Left lung (tissue), 10 donors: Measurements from ENCODE around the gene ALAS1. TPM values are rescaled to one million over a fixed set of nuclear protein-coding genes. Genes with fewer than 3 reads are reported as not detected.

Source experiments
- ATAC-seq: fragments of 200-7000 bp; cut with Tn5 transposase; one replicate; pipeline ENCODE4 v1.9.1; 2020; ENCODE audit warnings: moderate library complexity
- DNase-seq, 4 donors: peaks; one replicate each; pipeline ENCODE4 v3.0.0-alpha.2; 2013 to 2020
- H3K27ac ChIP-seq, 2 donors: fragments of 200-600 bp; sonication (generic) in 1 of 2; one replicate each; pipeline versions ENCODE4 v1.5.0 to v1.8.0; 2020 to 2021
- H3K27me3 ChIP-seq, 2 donors: fragments of 200-600 bp; sonication (generic) in 1 of 2; one replicate each; pipeline versions ENCODE4 v1.5.0 to v1.8.0; 2020 to 2021
- H3K36me3 ChIP-seq, 2 donors: fragments of 200-600 bp; sonication (generic) in 1 of 2; one replicate each; pipeline versions ENCODE4 v1.5.0 to v1.8.0; 2020 to 2021
- H3K4me1 ChIP-seq, 2 donors: fragments of 200-600 bp; one replicate each; pipeline ENCODE4 v1.8.0; 2021
- H3K4me3 ChIP-seq, 2 donors: fragments of 200-600 bp; sonication (generic) in 1 of 2; one replicate each; pipeline versions ENCODE4 v1.5.0 to v1.8.0; 2020 to 2021; ENCODE audit warnings: mild to moderate bottlenecking in 1 of 2
- H3K9me3 ChIP-seq, 2 donors: fragments of 200-600 bp; sonication (generic) in 1 of 2; one replicate each; pipeline versions ENCODE4 v1.5.0 to v1.8.0; 2020 to 2021
- intact Hi-C, 2 donors: fragments of 100-400 bp; cut with DNase I; formaldehyde crosslinking; loops; one replicate each; pipeline versions ENCODE4 v1.11.2 to v1.14.2; 2022
- polyA plus RNA-seq, 6 donors: library from polyadenylated mRNA; unstranded; fragments of 120-200 nt; gene quantifications; one replicate each; pipeline ENCODE4 v1.2.1, GENCODE V29; 2013; ENCODE audit not compliant: insufficient read length in 6 of 6
- total RNA-seq, 2 donors: library from RNA; stranded (reverse); fragmentation: NEBNext Ultra II Directional; extraction: Animal tissue kit (Norgen Biotek cat#: 25700); gene quantifications; one replicate each; pipeline ENCODE4 v1.2.1, GENCODE V29; 2021
- TF ChIP-seq, protein P1 (sequence below), 2 donors: fragments of 200-600 bp; sonication (generic) in 1 of 2; IDR thresholded peaks; one replicate each; pipeline versions ENCODE4 v1.5.0 to v1.8.0; 2021; ENCODE audit warnings: antibody characterized with exemption in 2 of 2
- donor health status: DM: no; HTN: yes; CAD: no.
- donor health status: DM: no; HTN: no; CAD: no.

The ALAS1 gene
- total and polyA plus RNA-seq, 8 donors = 31.6 to 70.1 (median 44.2) TPM

DNA sequence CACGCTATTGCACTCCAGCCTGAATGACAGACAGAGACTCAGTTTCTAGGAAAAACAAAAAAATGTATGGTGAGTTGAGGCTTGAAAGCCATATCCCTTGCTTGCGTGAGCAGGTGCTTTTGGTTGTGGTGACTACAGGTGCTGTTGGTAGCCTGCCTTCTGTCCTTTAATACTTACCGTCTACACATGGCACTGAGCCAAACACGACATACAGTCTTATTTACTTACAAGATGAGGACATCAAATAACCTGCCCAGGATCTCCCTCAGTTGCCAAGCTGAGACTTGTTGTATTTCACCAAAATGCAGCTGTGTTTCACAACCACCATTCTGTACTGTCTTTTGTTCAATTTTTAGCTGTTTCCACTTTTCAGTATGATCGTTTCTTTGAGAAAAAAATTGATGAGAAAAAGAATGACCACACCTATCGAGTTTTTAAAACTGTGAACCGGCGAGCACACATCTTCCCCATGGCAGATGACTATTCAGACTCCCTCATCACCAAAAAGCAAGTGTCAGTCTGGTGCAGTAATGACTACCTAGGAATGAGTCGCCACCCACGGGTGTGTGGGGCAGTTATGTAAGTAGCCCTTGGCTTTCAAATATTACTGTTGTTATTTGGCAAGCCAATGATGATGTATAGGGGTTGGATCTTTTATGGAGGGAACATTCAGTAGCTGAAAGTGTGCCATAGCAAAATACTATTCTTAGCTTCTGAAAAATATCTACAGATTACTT lies 6.5 kb downstream of the ALAS1 start:
- DNase-seq (no peak), ATAC-seq (no peak)
- Histone ChIP-seq H3K27me3 (no peaks in the 10 kb centered on the region), H3K27ac (peak overlapping the region in 1 of 2 donors; percentile 86), H3K9me3 (no peaks in the 10 kb centered on the region), H3K36me3 (peaks cover 0 to 83% of the 10 kb centered on the region in 2 donors), H3K4me3 (no peak overlapping the region), H3K4me1 (peaks cover 20 to 72% of the 10 kb centered on the region in 2 donors)
- intact Hi-C loops = no loop called here
- TF ChIP-seq, protein P1, sequence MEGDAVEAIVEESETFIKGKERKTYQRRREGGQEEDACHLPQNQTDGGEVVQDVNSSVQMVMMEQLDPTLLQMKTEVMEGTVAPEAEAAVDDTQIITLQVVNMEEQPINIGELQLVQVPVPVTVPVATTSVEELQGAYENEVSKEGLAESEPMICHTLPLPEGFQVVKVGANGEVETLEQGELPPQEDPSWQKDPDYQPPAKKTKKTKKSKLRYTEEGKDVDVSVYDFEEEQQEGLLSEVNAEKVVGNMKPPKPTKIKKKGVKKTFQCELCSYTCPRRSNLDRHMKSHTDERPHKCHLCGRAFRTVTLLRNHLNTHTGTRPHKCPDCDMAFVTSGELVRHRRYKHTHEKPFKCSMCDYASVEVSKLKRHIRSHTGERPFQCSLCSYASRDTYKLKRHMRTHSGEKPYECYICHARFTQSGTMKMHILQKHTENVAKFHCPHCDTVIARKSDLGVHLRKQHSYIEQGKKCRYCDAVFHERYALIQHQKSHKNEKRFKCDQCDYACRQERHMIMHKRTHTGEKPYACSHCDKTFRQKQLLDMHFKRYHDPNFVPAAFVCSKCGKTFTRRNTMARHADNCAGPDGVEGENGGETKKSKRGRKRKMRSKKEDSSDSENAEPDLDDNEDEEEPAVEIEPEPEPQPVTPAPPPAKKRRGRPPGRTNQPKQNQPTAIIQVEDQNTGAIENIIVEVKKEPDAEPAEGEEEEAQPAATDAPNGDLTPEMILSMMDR (IDR thresholded peaks at IDR 0.05) = no peak

DNA sequence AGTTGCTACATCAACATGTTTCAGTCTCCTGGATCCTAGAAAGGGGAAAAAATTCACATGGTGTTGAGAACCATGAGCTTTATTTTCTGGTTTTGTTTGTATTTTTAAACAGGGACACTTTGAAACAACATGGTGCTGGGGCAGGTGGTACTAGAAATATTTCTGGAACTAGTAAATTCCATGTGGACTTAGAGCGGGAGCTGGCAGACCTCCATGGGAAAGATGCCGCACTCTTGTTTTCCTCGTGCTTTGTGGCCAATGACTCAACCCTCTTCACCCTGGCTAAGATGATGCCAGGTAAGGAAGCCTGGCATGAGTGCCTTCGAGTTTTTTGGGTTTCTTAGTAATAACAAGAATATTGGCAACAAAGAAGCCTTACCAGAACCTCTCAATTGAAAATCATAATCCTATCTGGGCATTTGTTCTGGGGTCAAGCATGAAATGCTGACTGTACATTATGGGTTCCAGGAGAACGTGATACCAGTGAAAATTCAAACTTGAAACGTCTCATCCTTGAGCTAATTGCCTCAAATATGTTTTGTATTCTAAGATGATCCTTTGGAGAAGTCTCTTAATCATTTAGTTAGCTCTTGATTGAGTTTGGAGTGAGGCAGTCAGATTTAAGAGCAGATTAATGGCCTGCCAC lies 7.9 kb downstream of the ALAS1 start:
- Histone ChIP-seq H3K27me3 (no peaks in the 10 kb centered on the region), H3K27ac (peak overlapping the region in 1 of 2 donors; percentile 86), H3K36me3 (peaks cover 4 to 86% of the 10 kb centered on the region in 2 donors), H3K4me3 (no peak overlapping the region), H3K9me3 (no peaks in the 10 kb centered on the region), H3K4me1 (peaks cover 8 to 72% of the 10 kb centered on the region in 2 donors)
- peak in 2 of 4 donors; percentile 34 to 62 for DNase-seq
- TF ChIP-seq, protein P1 (IDR thresholded peaks at IDR 0.05) = no peak
- peak; percentile 43 for ATAC-seq
- intact Hi-C loops = no loop called here

DNA sequence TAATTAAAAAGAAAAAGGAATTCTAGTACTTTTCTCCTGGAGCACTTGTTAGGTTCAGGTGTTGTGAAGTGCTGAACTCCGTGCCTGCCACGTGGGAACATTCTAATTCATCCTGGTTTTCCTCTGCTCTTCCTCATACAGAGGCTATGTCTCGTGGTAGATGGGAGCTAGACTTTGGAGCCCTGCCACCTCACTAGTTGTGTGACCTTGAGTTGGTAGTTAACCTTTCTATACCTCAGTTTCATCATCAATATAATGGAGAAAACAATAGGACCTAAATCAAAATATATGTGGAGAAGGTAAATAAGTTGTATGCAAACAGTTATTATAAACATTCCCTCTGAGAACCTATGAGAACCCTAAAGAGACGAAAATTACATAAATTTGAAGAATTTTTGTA lies 10.6 kb downstream of the ALAS1 start:
- intact Hi-C loops = no loop called here
- TF ChIP-seq, protein P1 (IDR thresholded peaks at IDR 0.05) = no peak
- DNase-seq (no peak), ATAC-seq (no peak)
- Histone ChIP-seq H3K27ac (peak overlapping the region in 1 of 2 donors; percentile 80), H3K4me3 (no peak overlapping the region), H3K27me3 (no peaks in the 10 kb centered on the region), H3K4me1 (peaks cover 0 to 56% of the 10 kb centered on the region in 2 donors), H3K36me3 (peaks cover 8 to 100% of the 10 kb centered on the region in 2 donors), H3K9me3 (no peaks in the 10 kb centered on the region)

DNA sequence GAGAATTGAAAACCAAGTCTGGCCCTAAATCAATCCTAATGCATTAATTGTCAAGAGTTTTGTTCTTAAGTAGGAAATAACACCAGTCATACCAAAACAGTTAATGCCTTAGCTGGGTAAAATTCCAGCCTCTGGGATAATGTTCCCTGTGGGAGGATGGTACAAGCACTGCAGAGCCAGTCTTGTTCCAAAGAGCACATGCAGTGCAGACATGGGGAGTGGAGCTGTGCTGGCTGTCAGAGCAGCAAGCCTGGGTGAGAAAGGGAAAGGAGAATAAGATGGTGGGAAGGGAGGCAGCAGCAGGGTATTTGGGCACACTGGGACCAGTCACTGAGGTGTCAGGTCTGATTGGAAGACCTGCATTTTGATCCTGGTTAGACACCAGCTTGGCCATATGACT lies 12.1 kb downstream of the ALAS1 start:
- no peaks in the 10 kb centered on the region for H3K9me3 ChIP-seq
- DNase-seq (no peak), ATAC-seq (no peak)
- no peak overlapping the region for H3K4me3 ChIP-seq
- intact Hi-C loops = no loop called here
- H3K27me3 ChIP-seq = no peaks in the 10 kb centered on the region
- TF ChIP-seq, protein P1 (IDR thresholded peaks at IDR 0.05) = no peak
- H3K36me3 ChIP-seq = peaks cover 12 to 100% of the 10 kb centered on the region in 2 donors
- peak overlapping the region; percentile 50 to 80 for H3K27ac ChIP-seq
- peaks cover 0 to 41% of the 10 kb centered on the region in 2 donors for H3K4me1 ChIP-seq

DNA sequence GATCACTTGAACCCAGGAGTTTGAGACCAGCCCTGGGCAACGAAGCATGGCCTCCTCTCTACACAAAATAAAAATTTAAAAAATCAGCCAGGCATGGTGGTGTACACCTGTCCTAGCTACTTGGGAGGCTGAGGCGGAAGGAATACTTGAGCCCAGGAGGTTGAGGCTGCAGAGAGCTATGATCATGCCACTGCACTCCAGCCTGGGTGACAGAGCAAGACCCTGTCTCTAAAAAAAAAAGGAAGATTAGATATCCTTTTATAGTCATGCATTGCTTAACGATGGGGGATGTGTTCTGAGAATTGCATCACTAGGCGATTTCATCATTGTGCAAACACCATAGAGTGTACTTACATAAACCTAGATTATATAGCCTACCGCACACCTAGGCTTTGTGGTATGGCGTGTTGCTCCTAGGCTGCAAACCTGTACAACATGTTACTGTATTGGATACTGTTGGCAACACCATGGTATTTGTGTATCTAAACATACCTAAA lies 12.6 kb downstream of the ALAS1 start:
- no peaks in the 10 kb centered on the region for H3K27me3 ChIP-seq
- DNase-seq (peak in 1 of 4 donors; percentile 72), ATAC-seq (peak; percentile 86)
- H3K36me3 ChIP-seq = peaks cover 12 to 100% of the 10 kb centered on the region in 2 donors
- H3K4me3 ChIP-seq = no peak overlapping the region
- intact Hi-C loops = no loop called here
- H3K9me3 ChIP-seq = no peaks in the 10 kb centered on the region
- peaks cover 0 to 38% of the 10 kb centered on the region in 2 donors for H3K4me1 ChIP-seq
- TF ChIP-seq, protein P1 (IDR thresholded peaks at IDR 0.05) = no peak
- peak overlapping the region; percentile 50 to 80 for H3K27ac ChIP-seq
